HG03457 (cell line): ENCODE measurements around the gene BABAM2.
"Not testable (repeated sequence)": the region's sequence is repeated elsewhere in the genome, so short reads cannot be mapped to it uniquely, and the experiment has no call there.

Experiments
- ATAC-seq: cut with Tn5 transposase; IDR thresholded peaks from one replicate; pipeline ENCODE4 v1.9.1; 2021; ENCODE audit warnings: moderate number of reproducible peaks; ENCODE audit not compliant: unreplicated experiment

Gene BABAM2

GRCh38 chr2:27875089-27875881, 15.2 kb upstream of the BABAM2 start:
- ATAC-seq = no peak

GRCh38 chr2:27878825-27879224, 11.7 kb upstream of the BABAM2 start:
- ATAC-seq = no peak

GRCh38 chr2:27881815-27882583, 8.5 kb upstream of the BABAM2 start:
- ATAC-seq = not testable (repeated sequence)

DNA sequence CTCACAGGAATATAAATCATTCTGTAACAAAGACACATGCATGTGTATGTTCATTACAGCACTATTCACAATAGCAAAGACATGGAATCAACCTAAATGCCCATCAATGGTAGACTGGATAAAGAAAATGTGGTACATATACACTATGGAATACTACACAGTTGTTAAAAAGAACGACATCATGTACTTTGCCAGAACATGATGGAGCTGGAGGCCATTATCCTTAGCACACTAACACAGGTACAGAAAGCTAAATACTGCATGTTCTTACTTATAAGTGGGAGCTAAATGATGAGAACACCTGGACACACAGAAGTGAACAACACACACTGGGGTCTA, 8.0 kb upstream of the BABAM2 start:
- not testable (repeated sequence) for ATAC-seq

DNA sequence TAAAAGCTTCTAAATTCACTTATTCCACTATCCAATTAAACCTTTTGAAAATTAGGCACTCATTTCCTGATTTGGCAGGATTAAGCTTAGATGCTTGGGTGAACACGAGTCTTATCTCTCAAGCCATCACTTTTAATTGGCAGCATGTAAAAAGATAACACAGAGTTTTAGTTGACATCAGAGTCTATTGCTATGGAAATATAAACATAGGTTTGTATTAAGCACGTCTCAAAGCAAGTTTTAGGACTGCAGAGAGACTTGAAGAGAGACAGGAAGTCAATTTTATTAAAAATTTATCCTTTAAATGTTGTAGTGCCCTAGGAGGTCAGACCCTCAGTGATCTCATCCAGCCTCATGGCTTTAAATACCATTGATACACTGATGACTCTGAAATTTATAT, 5.9 kb upstream of the BABAM2 start:
- no peak for ATAC-seq

GRCh38 chr2:27885234-27885633, 5.3 kb upstream of the BABAM2 start:
- no peak for ATAC-seq

DNA sequence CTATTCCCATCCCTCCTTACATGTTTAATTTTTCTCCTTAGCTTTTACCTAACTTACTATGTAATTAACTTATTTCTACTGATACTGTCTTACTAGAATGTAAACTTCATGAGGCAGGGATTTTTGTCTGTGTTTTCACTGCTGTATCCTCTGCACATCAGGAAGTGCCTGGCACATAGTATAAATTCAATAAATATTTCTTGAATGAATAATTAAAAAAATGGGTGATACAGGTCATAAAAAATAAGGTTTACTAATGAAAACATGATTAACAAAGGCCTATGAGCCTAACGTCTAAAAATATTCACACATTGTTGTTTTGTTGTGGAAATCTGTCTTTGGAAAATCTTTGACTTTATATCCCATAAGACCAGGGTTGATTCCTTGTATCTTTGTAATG, 4.9 kb upstream of the BABAM2 start:
- no peak for ATAC-seq

GRCh38 chr2:27886322-27886721, 4.2 kb upstream of the BABAM2 start:
- no peak for ATAC-seq

DNA sequence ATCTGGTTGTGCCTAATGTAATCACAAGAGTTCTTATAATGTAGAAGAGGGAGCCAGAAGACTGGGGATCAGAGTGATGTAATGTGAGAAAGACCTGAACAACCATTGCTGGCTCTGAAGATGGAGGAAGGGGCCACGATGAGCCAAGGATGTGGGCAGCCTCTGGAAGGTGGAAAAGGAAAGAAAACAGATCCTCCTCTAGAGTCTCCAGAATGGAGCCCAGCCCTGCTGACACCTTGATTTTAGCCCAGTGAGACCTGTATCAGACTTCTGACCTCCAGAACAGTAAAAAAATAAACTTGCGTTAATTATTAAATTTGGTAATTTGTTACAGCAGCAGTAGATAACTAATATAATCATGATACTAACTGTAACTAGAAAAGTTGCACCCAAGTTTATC, 3.4 kb upstream of the BABAM2 start:
- ATAC-seq = no peak

DNA sequence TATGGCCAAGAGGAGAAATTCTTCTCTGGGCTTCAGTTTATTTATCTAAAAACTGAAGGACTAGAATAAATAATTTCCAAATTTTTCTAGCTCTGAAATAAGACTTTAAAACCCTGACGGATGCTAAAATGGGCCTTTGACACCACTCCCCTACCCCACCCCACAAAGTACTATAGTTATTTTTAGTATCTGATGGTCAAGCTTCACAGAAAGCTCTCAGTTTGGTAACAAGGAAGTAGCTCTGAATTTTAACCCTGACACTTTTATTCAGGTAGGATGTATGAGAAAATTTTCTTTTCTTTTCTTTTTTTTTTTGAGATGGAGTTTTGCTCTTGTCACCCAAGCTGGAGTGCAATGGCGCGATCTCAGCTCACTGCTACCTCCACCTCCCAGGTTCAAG, 2.7 kb upstream of the BABAM2 start:
- no peak for ATAC-seq

DNA sequence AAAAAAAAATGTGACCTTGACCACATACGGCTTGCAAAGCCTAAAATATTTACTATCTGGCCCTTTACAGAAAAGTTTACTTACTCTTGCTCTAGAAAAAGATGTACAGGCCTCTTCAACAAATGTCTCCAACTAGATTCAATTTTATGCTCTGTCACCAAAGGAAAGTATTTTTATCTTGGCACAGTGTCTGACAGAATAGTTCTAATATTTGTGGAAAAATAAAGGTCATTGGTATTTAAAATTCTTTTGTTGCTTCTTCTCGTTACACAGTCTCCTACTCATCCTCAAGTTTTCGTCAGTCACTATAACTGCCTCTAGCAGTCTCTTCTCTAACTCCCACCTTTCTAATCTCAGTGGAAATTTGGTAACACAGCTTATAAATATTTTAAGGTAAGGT, 1.7 kb upstream of the BABAM2 start:
- no peak for ATAC-seq

DNA sequence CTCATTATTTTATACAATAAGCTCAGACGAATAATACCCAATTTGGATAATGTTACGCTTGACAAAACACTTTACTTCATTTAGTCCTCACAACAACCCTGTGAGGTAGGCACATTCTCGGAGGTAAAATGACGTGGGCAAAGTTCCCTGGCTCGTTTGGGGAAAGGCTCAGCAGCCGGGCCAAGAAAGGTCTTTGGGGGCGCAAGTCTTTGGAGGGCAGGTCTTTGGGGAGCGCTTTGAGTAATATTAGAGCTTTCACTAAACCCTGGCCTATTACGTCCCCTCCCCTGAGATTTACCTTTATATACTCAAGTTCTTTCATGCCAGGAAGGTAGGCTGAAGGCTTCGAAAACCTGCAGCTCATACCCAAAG, 769 bp upstream of the BABAM2 start:
- ATAC-seq = no peak

GRCh38 chr2:27890924-27891672, 569 bp downstream of the BABAM2 start:
- ATAC-seq = peak; percentile 18

DNA sequence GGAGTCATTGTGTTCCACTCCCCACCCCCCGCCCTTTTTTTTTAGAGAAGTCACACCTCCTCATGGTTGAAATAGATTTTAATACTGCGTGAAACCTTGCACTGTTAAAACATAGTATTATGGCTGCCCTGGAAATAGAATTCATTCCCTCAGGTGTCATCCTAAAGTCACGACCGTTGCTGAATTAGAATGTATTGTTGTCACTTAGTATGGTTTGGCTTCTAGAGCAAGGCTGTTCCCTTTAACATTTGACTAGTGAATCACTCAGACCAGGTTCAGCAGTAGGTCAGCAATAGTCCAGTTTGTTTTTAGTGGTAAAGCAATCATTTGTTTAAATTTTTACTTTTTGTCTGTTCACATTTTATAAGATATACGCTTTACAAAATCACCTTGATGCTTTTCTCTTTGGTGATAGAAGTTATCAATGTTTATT, 1.2 kb downstream of the BABAM2 start:
- ATAC-seq = no peak

- ATAC-seq = no peak
Observed at GRCh38 chr2:27893006-27893405, 2.5 kb downstream of the BABAM2 start.

GRCh38 chr2:27897717-27898116, 7.2 kb downstream of the BABAM2 start:
- ATAC-seq = no peak

DNA sequence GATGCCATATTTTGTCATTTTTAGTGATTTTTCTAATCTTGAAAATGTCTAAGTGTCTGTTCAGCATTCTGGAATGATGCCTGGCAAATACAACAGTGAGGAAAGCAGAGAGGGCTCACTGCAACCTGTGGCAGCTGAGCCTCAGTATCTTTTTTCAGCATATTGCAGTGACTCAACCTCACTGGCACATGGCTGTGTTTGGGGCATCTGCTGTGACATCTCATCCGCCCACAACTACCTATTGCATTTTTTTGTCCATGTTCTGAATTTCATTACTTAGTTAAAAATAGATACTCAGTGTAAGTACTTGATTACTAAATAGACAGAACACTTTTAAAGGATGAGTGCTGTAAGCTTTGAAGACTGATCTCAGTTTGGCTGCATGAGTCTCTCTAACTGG, 10.7 kb downstream of the BABAM2 start:
- ATAC-seq = no peak

DNA sequence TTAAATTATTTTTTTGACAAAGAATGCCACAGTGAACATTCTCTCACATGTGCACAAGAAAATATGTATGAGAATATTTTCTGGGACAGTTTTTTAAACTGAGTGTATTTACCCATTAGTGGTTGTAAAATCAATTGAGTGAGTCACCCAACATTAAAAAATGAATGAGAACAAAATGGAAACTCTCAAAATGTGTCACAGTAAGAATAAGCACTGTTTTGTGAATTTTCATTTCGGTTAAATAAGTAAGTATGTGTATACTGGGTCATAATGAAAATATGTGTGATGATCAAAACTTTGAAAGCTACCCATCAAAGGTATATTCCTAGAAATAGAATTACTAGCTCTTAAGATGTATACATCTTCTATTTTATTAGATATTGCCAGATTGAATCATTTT, 11.6 kb downstream of the BABAM2 start:
- no peak for ATAC-seq

- no peak for ATAC-seq
Observed at GRCh38 chr2:27903018-27903417, 12.5 kb downstream of the BABAM2 start.

- ATAC-seq = no peak
Observed at GRCh38 chr2:27903649-27904404, 13.3 kb downstream of the BABAM2 start.

GRCh38 chr2:27904405-27904665, 13.8 kb downstream of the BABAM2 start:
- no peak for ATAC-seq
